HepG2 (cell line): Measurements from ENCODE around the gene PAXX.

Source experiments
- CTCF ChIP-seq: sonication (generic); formaldehyde crosslinking; IDR thresholded peaks from 2 replicates; pipeline ENCODE4 v1.5.0; 2020; ENCODE audit warnings: mild to moderate bottlenecking, missing genetic modification reagents, moderate library complexity
- ETS1 ChIP-seq: sonication (generic); formaldehyde crosslinking; IDR thresholded peaks from 2 replicates; pipeline ENCODE4 v1.4.0; 2020; ENCODE audit warnings: missing genetic modification reagents
- GABPA ChIP-seq, 2 experiments: IDR thresholded peaks; 2 replicates each; pipeline ENCODE4 v1.6.1; 2011 to 2016; ENCODE audit warnings: low read depth in 2 of 2, low read length in 1 of 2, missing biosample characterization in 1 of 2, missing genetic modification characterization in 1 of 2
- HMGXB4 ChIP-seq, 2 experiments: sonication (generic) in 1 of 2; formaldehyde crosslinking in 1 of 2; IDR thresholded peaks; 2 replicates each; pipeline versions ENCODE4 v1.4.0 to v1.6.1; 2018 to 2020; ENCODE audit warnings: missing genetic modification reagents in 2 of 2, borderline replicate concordance in 1 of 2, low read depth in 1 of 2, mild to moderate bottlenecking in 1 of 2, missing biosample characterization in 1 of 2
- SP1 ChIP-seq, 2 experiments: fragments of 450-650 bp in 1 of 2; sonication (generic) in 1 of 2; formaldehyde crosslinking in 1 of 2; IDR thresholded peaks; 2 replicates each; pipeline versions ENCODE4 v1.4.0 to v1.6.1; 2016 to 2020; ENCODE audit warnings: missing genetic modification reagents in 1 of 2
- TCF7L2 ChIP-seq: IDR thresholded peaks from 2 replicates; pipeline ENCODE4 v1.6.1; 2011; ENCODE audit warnings: mild to moderate bottlenecking, low read depth, low read length, moderate library complexity
- ZNF337 ChIP-seq: sonication (generic); formaldehyde crosslinking; IDR thresholded peaks from 2 replicates; pipeline ENCODE4 v1.5.1; 2020; ENCODE audit warnings: missing genetic modification reagents, low read depth, mild to moderate bottlenecking, borderline replicate concordance
- ZNF746 ChIP-seq: sonication (generic); formaldehyde crosslinking; IDR thresholded peaks from 2 replicates; pipeline ENCODE4 v1.8.0; 2022; ENCODE audit warnings: mild to moderate bottlenecking, missing genetic modification reagents

GRCh38 chr9:137025517-137025966, 33.3 kb downstream of the PAXX start:
- no peak for TF ChIP-seq GABPA (IDR thresholded peaks at IDR 0.05; ENCODE audit: low read depth, low read length)
- no peak for TF ChIP-seq GABPA (CRISPR knock-in tag; IDR thresholded peaks at IDR 0.05; ENCODE audit: low read depth)
- no peak for TF ChIP-seq TCF7L2
- TF ChIP-seq ZNF746 = no peak
- no peak for TF ChIP-seq ZNF337 (CRISPR knock-in tag)
- TF ChIP-seq CTCF (CRISPR knock-in tag) = no peak
- TF ChIP-seq SP1 (IDR thresholded peaks at IDR 0.05) = no peak
- no peak for TF ChIP-seq SP1 (CRISPR knock-in tag; IDR thresholded peaks at IDR 0.05)
- TF ChIP-seq HMGXB4 (CRISPR knock-in tag; IDR thresholded peaks at IDR 0.05; ENCODE audit: borderline replicate concordance in 1 of 2, low read depth in 1 of 2) = no peak
- TF ChIP-seq ETS1 (CRISPR knock-in tag) = no peak
